ENCODE measurements around the gene SOD3.

Gene SOD3

DNA sequence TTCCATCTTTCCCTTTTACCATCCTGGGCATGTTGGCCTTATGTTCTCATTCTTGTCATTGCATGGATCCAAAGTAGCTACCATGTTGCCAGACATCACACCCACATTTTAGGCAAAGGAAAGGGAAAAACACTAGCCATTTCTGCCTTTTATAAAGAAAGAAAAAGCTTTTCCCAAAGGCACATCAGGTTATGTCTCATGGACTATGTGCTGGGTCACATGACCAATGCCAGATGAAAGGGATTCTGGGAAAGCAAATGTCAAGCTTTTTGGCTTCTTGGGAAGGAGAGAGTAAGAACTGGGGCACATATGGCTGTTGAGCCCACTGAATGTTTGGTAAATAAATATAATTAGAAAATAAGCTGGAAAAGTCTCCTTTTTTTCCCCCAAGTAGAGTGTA, 4.3 kb upstream of the SOD3 start:
- no peak for TF ChIP-seq YY1 (IDR thresholded peaks at IDR 0.05; ENCODE audit: low read depth)
- TF ChIP-seq, protein P1, sequence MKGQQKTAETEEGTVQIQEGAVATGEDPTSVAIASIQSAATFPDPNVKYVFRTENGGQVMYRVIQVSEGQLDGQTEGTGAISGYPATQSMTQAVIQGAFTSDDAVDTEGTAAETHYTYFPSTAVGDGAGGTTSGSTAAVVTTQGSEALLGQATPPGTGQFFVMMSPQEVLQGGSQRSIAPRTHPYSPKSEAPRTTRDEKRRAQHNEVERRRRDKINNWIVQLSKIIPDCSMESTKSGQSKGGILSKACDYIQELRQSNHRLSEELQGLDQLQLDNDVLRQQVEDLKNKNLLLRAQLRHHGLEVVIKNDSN (IDR thresholded peaks at IDR 0.05) = peak; percentile 50; the same call in 1 of the 2 replicates

DNA sequence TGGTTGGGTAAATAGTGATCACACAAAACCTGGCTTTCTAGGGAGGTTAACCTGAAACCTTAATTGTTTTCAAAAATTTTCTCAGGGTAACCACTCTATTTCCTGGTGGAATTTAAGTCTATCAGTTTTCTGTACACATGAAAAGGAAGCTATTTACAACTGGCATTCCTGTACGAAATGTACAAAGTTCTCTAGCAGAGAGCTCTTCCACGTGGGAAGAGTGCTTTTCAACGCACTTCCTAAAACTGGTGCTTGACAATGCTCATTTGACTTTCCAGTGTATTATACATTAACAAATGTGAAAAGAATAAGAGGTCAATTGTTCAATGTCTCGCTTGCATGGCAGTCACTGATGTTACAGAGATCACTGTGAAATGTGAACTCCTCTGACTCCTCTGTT, 2.8 kb upstream of the SOD3 start:
- TF ChIP-seq EGR1 (IDR thresholded peaks at IDR 0.05) (no peak), CEBPB (IDR thresholded peaks at IDR 0.05) (no peak), CREB1 (IDR thresholded peaks at IDR 0.05; ENCODE audit: low read depth) (no peak), ZBTB7A (IDR thresholded peaks at IDR 0.05; ENCODE audit: low read depth) (no peak), TCF12 (IDR thresholded peaks at IDR 0.05; ENCODE audit: low read depth) (no peak), TEAD4 (IDR thresholded peaks at IDR 0.05) (no peak), NFIC (IDR thresholded peaks at IDR 0.05) (no peak), RAD21 (IDR thresholded peaks at IDR 0.05; ENCODE audit: low read depth) (no peak), YY1 (IDR thresholded peaks at IDR 0.05; ENCODE audit: low read depth) (no peak)
- TF ChIP-seq, protein P2, sequence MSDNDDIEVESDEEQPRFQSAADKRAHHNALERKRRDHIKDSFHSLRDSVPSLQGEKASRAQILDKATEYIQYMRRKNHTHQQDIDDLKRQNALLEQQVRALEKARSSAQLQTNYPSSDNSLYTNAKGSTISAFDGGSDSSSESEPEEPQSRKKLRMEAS (IDR thresholded peaks at IDR 0.05) = no peak
- TF ChIP-seq, protein P3, sequence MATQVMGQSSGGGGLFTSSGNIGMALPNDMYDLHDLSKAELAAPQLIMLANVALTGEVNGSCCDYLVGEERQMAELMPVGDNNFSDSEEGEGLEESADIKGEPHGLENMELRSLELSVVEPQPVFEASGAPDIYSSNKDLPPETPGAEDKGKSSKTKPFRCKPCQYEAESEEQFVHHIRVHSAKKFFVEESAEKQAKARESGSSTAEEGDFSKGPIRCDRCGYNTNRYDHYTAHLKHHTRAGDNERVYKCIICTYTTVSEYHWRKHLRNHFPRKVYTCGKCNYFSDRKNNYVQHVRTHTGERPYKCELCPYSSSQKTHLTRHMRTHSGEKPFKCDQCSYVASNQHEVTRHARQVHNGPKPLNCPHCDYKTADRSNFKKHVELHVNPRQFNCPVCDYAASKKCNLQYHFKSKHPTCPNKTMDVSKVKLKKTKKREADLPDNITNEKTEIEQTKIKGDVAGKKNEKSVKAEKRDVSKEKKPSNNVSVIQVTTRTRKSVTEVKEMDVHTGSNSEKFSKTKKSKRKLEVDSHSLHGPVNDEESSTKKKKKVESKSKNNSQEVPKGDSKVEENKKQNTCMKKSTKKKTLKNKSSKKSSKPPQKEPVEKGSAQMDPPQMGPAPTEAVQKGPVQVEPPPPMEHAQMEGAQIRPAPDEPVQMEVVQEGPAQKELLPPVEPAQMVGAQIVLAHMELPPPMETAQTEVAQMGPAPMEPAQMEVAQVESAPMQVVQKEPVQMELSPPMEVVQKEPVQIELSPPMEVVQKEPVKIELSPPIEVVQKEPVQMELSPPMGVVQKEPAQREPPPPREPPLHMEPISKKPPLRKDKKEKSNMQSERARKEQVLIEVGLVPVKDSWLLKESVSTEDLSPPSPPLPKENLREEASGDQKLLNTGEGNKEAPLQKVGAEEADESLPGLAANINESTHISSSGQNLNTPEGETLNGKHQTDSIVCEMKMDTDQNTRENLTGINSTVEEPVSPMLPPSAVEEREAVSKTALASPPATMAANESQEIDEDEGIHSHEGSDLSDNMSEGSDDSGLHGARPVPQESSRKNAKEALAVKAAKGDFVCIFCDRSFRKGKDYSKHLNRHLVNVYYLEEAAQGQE (IDR thresholded peaks at IDR 0.05; ENCODE audit: low read depth) = no peak

DNA sequence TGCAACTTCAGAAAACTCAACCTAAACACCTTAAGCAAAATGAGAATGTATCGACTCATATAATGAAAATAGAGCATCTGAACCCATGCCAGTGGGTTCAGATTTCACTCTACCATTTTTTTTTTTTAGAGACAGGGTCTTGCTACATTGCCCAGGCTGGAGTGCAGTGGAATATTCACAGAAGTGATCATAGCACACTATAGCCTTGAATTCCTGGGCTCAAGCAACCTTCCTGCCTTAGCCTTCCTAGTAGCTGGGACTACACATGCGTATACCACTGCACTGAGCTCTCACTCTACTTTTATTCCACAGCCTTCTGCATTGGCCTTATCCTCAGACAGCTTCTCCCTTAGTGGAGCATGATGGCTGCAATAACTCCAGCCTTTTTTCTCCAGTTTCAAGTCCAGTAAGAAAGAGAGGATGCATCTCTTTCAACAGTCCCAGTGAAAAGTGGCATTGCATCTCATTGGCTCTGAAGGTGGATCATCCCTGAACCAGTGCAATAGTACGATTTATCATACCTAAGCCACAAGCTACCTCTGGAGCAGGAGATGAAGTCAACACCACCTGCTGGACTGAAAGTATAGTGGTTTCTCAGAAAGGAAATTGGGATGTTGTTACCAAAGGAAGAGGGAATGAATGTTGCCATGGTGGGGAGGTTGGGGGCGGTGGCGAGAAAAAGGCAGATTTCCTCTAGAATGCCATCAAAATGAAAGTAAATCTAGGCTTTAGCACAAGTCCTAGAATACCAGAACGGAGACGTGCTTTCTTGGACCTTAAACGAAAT, 2.0 kb upstream of the SOD3 start:
- TF ChIP-seq RAD21 (IDR thresholded peaks at IDR 0.05; ENCODE audit: low read depth) (peak; percentile 37), TAF1 (IDR thresholded peaks at IDR 0.05; ENCODE audit: low read depth) (no peak)

DNA sequence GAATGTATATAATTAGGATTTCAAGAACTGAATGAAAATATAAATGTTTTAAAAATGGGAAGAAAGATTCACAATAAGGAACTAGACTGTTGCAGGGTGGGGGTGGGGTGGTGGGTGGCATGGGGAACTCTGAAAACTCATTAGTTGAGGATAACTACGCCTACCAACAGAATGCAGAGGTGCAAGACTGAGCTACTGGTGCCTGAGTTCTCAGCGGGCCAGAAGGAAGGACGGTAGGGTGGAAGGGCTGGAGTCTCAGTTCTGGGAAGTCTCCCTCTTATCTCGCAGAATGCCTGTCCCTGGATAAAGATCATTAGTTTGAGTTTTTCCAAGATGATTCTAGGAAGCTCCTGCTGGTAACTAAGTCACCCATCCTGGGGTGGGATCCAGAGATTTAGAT, 1.3 kb upstream of the SOD3 start:
- TF ChIP-seq TAF1 (IDR thresholded peaks at IDR 0.05; ENCODE audit: low read depth) (no peak), NFIC (IDR thresholded peaks at IDR 0.05) (no peak), CREB1 (IDR thresholded peaks at IDR 0.05; ENCODE audit: low read depth) (no peak), RAD21 (IDR thresholded peaks at IDR 0.05; ENCODE audit: low read depth) (no peak), TCF12 (IDR thresholded peaks at IDR 0.05; ENCODE audit: low read depth) (no peak), YY1 (IDR thresholded peaks at IDR 0.05; ENCODE audit: low read depth) (no peak), TEAD4 (IDR thresholded peaks at IDR 0.05) (no peak), EGR1 (IDR thresholded peaks at IDR 0.05) (no peak), EP300 (IDR thresholded peaks at IDR 0.05; ENCODE audit: borderline replicate concordance) (no peak)
- TF ChIP-seq, protein P1 (IDR thresholded peaks at IDR 0.05) = no peak
- TF ChIP-seq, protein P2 (IDR thresholded peaks at IDR 0.05) = no peak
- TF ChIP-seq, protein P3 (IDR thresholded peaks at IDR 0.05; ENCODE audit: low read depth) = no peak

DNA sequence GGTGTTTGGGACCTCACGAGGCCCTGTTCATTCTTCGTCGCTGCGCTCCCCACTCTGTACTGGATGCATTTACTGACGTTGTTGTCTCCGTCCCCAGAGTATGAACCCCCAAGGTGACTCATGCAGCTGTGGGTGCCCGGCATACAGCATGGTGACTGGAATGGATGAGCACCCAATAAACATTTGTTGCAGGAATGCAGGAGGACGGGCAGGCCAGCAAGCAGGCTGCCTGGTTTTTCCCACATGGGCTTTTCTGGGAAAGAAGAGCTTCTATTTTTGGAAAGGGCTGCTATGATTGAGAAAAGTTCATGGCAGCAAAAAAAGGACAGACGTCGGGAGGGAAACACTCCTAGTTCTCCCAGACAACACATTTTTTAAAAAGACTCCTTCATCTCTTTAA, 893 bp upstream of the SOD3 start:
- TF ChIP-seq, protein P2 (IDR thresholded peaks at IDR 0.05) = no peak
- TF ChIP-seq TAF1 (IDR thresholded peaks at IDR 0.05; ENCODE audit: low read depth) = no peak
- TF ChIP-seq TEAD4 (IDR thresholded peaks at IDR 0.05) = no peak
- no peak for TF ChIP-seq ZBTB7A (IDR thresholded peaks at IDR 0.05; ENCODE audit: low read depth)
- TF ChIP-seq FOXM1 (IDR thresholded peaks at IDR 0.05; ENCODE audit: borderline replicate concordance, low read depth) = no peak
- TF ChIP-seq, protein P3 (IDR thresholded peaks at IDR 0.05; ENCODE audit: low read depth) = no peak
- TF ChIP-seq RAD21 (IDR thresholded peaks at IDR 0.05; ENCODE audit: low read depth) = no peak
- TF ChIP-seq CREB1 (IDR thresholded peaks at IDR 0.05; ENCODE audit: low read depth) = no peak
- TF ChIP-seq NFIC (IDR thresholded peaks at IDR 0.05) = no peak

Measured in Ishikawa (cell line).